ENCODE data around the gene DOCK9.
"Not testable (repeated sequence)": the region's sequence is repeated elsewhere in the genome, so short reads cannot be mapped to it uniquely, and the experiment has no call there.

Gene DOCK9

DNA sequence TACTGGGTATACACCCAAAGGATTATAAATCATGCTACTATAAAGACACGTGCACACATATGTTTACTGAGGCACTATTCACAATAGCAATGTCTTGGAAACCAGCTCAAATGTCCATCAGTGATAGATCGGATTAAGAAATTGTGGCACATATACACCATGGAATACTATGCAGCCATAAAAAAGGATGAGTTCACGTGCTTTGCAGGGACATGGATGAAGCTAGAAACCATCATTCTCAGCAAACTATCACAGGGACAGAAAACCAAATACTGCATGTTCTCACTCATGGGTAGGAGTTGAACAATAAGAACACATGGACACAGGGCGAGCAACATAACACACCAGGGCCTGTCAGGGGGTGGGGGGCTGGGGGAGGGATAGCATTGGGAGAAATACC, 223.4 kb downstream of the DOCK9 start:
- H3K23ac ChIP-seq (ENCODE audit: low read length); H4K8ac ChIP-seq (ENCODE audit: low read depth, low read length); H4K12ac ChIP-seq (ENCODE audit: low read depth, low read length); H2BK12ac ChIP-seq (ENCODE audit: low read length); H3K79me2 ChIP-seq (ENCODE audit: control insufficient read depth, insufficient read depth, low read length, poor library complexity); H3K27ac ChIP-seq (ENCODE audit: low read depth, low read length); H3K27me3 ChIP-seq (ENCODE audit: insufficient read depth, low read length); H2AK5ac ChIP-seq (ENCODE audit: low read length); H2BK5ac ChIP-seq (ENCODE audit: low read depth, low read length, poor library complexity); H2BK120ac ChIP-seq (ENCODE audit: insufficient read depth, low read length, poor library complexity); H3K9me3 ChIP-seq (ENCODE audit: insufficient read depth, low read depth, low read length); H3K4ac ChIP-seq (ENCODE audit: low read depth, low read length); H4K91ac ChIP-seq (ENCODE audit: low read depth, low read length); H3K4me2 ChIP-seq (ENCODE audit: low read length); H3K9ac ChIP-seq (ENCODE audit: low read length); H3K79me1 ChIP-seq (ENCODE audit: low read length); DNase-seq; H2AFZ ChIP-seq (ENCODE audit: insufficient read depth, low read length, poor library complexity); H3K4me3 ChIP-seq (ENCODE audit: low read depth, low read length); H3K18ac ChIP-seq (ENCODE audit: low read length); H3K36me3 ChIP-seq (ENCODE audit: control insufficient read depth in 1 of 2, insufficient read depth in 2 of 2, low read length in 2 of 2); H3K14ac ChIP-seq (ENCODE audit: low read length): not testable (repeated sequence)
- WGBS (ENCODE audit: extremely low coverage, insufficient coverage, insufficient read length): no CpG with 5 or more reads among the region's 4 CpGs
- peaks cover 21 to 22% of the 10 kb centered on the region in 2 experiments for H3K4me1 ChIP-seq (ENCODE audit: control insufficient read depth in 1 of 2, insufficient read depth in 2 of 2, low read length in 2 of 2)

DNA sequence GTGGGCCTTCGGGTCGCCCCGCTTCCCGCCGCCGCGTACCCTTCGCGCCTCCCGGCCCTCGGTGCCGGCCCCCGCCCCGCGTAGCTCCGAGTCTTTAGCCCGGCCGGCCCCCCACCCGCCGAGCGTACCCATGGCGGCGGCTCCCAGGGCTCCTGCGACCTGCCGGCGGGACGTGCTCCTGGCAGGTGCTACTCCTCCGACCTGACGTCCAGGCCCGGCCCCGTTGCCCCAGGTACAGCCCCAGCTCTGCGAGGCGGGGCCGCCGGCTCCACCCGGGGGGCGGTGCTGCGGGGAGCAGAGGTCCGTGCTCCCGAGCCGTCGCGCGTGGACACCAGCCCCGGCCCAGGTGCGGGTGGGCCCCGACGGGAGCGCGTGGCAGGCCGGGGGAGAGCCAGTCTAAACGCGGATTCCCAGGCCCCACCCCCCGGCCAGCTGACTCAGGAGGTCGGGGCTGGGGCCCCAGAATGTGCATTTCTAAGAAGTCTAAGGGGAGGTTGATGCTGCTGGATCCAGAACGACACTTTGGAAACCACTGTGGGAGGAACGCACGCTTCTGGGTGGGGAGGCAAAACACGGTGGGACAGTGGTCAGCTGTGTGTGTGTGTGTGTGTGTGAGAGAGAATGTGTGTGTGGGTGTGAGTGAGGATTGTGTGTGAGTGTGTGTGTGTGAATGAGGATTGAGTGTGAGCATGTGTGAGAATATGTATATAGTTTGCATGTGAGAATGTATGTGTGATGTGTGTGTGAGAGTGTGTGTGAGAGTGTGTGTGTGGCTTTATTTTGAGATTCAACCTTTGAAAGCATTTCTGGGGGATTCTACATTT, 225.2 kb downstream of the DOCK9 start, which contains the start of gene SLC15A1:
Gene SLC15A1, minus strand, starts transcription at position 206 of the 824 bp plus-strand sequence. Its CDS starts 74 bp downstream, at position 132.
- no CpG with 5 or more reads among the region's 59 CpGs for WGBS (ENCODE audit: extremely low coverage, insufficient coverage, insufficient read length)
- H3K18ac ChIP-seq (ENCODE audit: low read length): peak within 1 kb of the TSS; percentile 53
- H2BK5ac ChIP-seq (ENCODE audit: low read depth, low read length, poor library complexity): no peak within 1 kb of the TSS

DNA sequence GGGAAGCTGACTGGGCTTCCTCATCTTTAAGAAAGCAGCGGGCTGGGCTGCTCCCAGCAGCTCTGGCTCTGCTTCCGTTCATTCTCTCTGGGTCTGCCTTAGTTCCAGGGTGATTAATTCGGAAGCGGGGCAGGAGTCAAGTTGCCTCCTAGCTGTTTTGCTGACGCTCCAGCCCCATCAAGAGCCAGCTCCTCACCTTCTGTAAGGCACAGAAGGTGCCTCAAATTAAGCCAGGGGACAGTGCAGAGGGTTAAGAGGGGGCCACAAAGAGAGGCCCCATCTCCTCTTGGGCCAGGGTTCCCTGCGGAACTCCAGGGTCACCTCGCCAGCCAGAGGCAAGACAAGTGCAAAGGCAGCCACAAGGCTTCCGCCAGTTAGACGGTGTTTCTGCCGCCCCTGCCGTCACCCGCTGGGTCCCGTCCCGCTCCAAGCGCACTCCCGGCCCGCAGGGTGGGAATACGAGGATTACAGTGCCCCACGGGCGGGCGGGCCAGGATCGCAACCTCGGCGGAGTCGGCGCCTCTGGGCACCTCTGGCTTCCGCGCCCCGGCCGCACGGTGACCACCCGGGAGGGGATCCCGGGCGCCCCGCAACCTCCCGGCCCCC, 225.9 kb downstream of the DOCK9 start:
- no peak overlapping the region for H2AK5ac ChIP-seq (ENCODE audit: low read length)
- peaks cover 16 to 22% of the 10 kb centered on the region in 2 experiments for H3K4me1 ChIP-seq (ENCODE audit: control insufficient read depth in 1 of 2, insufficient read depth in 2 of 2, low read length in 2 of 2)
- H3K4me2 ChIP-seq (ENCODE audit: low read length): peak overlapping the region; percentile 95
- peak overlapping the region; percentile 39 for H2BK12ac ChIP-seq (ENCODE audit: low read length)
- no peaks in the 10 kb centered on the region for H3K79me1 ChIP-seq (ENCODE audit: low read length)
- no peak overlapping the region for H4K91ac ChIP-seq (ENCODE audit: low read depth, low read length)
- H2BK5ac ChIP-seq (ENCODE audit: low read depth, low read length, poor library complexity): no peak overlapping the region
- H3K27me3 ChIP-seq (ENCODE audit: insufficient read depth, low read length): peaks cover 3% of the 10 kb centered on the region
- H2AFZ ChIP-seq (ENCODE audit: insufficient read depth, low read length, poor library complexity): peak overlapping the region; percentile 20
- DNase-seq: peak in 1 of 2 donors; percentile 34
- H3K4me3 ChIP-seq (ENCODE audit: low read depth, low read length): peak overlapping the region; percentile 67
- H3K9me3 ChIP-seq (ENCODE audit: insufficient read depth, low read depth, low read length): peaks cover 2% of the 10 kb centered on the region
- no peak overlapping the region for H3K14ac ChIP-seq (ENCODE audit: low read length)
- H3K27ac ChIP-seq (ENCODE audit: low read depth, low read length): no peak overlapping the region
- no peak overlapping the region for H3K4ac ChIP-seq (ENCODE audit: low read depth, low read length)
- H3K23ac ChIP-seq (ENCODE audit: low read length): peak overlapping the region; percentile 24
- no peak overlapping the region for H4K12ac ChIP-seq (ENCODE audit: low read depth, low read length)
- peak overlapping the region; percentile 61 for H3K9ac ChIP-seq (ENCODE audit: low read length)
- H2BK120ac ChIP-seq (ENCODE audit: insufficient read depth, low read length, poor library complexity): no peak overlapping the region
- peak overlapping the region; percentile 53 for H3K18ac ChIP-seq (ENCODE audit: low read length)
- peaks cover 1% of the 10 kb centered on the region for H3K79me2 ChIP-seq (ENCODE audit: control insufficient read depth, insufficient read depth, low read length, poor library complexity)
- no peaks in the 10 kb centered on the region for H3K36me3 ChIP-seq (ENCODE audit: control insufficient read depth in 1 of 2, insufficient read depth in 2 of 2, low read length in 2 of 2)
- no peak overlapping the region for H4K8ac ChIP-seq (ENCODE audit: low read depth, low read length)
- WGBS (ENCODE audit: extremely low coverage, insufficient coverage, insufficient read length): no CpG with 5 or more reads among the region's 36 CpGs

More for the DNA sequence above, 225.2 kb downstream of the DOCK9 start, which contains the start of gene SLC15A1:
- Histone ChIP-seq H2BK12ac (ENCODE audit: low read length) (peak within 1 kb of the TSS; percentile 39), H3K4me2 (ENCODE audit: low read length) (peak within 1 kb of the TSS; percentile 95), H2BK120ac (ENCODE audit: insufficient read depth, low read length, poor library complexity) (no peak within 1 kb of the TSS), H2AK5ac (ENCODE audit: low read length) (no peak within 1 kb of the TSS), H3K36me3 (ENCODE audit: control insufficient read depth in 1 of 2, insufficient read depth in 2 of 2, low read length in 2 of 2) (no peaks in the 10 kb centered on the region), H2AFZ (ENCODE audit: insufficient read depth, low read length, poor library complexity) (peak within 1 kb of the TSS; percentile 20), H3K4ac (ENCODE audit: low read depth, low read length) (no peak within 1 kb of the TSS), H4K12ac (ENCODE audit: low read depth, low read length) (no peak within 1 kb of the TSS), H3K79me2 (ENCODE audit: control insufficient read depth, insufficient read depth, low read length, poor library complexity) (peaks cover 1% of the 10 kb centered on the region), H3K27me3 (ENCODE audit: insufficient read depth, low read length) (peaks cover 3% of the 10 kb centered on the region), H4K91ac (ENCODE audit: low read depth, low read length) (peak within 1 kb of the TSS; percentile 3), H3K4me1 (ENCODE audit: control insufficient read depth in 1 of 2, insufficient read depth in 2 of 2, low read length in 2 of 2) (peaks cover 21 to 22% of the 10 kb centered on the region in 2 experiments), H3K79me1 (ENCODE audit: low read length) (no peaks in the 10 kb centered on the region), H3K9ac (ENCODE audit: low read length) (peak within 1 kb of the TSS; percentile 61), H3K9me3 (ENCODE audit: insufficient read depth, low read depth, low read length) (peaks cover 2% of the 10 kb centered on the region), H3K27ac (ENCODE audit: low read depth, low read length) (no peak within 1 kb of the TSS), H3K4me3 (ENCODE audit: low read depth, low read length) (peak within 1 kb of the TSS; percentile 67), H4K8ac (ENCODE audit: low read depth, low read length) (no peak within 1 kb of the TSS), H3K23ac (ENCODE audit: low read length) (peak within 1 kb of the TSS; percentile 24), H3K14ac (ENCODE audit: low read length) (no peak within 1 kb of the TSS)
- DNase-seq: no peak

DNA sequence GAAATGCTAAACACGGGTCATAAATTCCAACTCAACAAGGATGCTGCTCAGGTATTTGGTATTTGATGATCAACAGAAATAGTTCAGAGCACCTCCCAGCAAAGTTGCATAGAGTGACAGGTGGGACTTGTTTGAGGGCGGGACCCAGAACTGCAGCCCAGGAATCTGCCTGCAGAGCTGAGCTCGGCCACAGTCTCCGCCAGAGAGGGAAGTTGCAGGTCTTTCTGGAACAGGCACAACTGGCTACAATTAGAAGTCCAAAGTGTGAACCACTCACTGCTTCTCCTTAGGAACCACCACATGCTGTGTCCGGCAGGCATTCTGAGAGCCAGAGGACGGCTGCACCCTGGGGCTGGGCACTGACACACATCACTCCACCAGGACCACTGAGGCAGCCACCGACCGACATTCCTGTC, 226.5 kb downstream of the DOCK9 start:
- H2BK5ac ChIP-seq (ENCODE audit: low read depth, low read length, poor library complexity): no peak overlapping the region
- H3K79me2 ChIP-seq (ENCODE audit: control insufficient read depth, insufficient read depth, low read length, poor library complexity): peaks cover 1% of the 10 kb centered on the region
- no CpG with 5 or more reads among the region's 8 CpGs for WGBS (ENCODE audit: extremely low coverage, insufficient coverage, insufficient read length)
- no peak overlapping the region for H2AFZ ChIP-seq (ENCODE audit: insufficient read depth, low read length, poor library complexity)
- H4K8ac ChIP-seq (ENCODE audit: low read depth, low read length): no peak overlapping the region
- H4K12ac ChIP-seq (ENCODE audit: low read depth, low read length): no peak overlapping the region
- no peaks in the 10 kb centered on the region for H3K79me1 ChIP-seq (ENCODE audit: low read length)
- H3K4me2 ChIP-seq (ENCODE audit: low read length): peak overlapping the region; percentile 95
- no peak overlapping the region for H4K91ac ChIP-seq (ENCODE audit: low read depth, low read length)
- no peak overlapping the region for H3K23ac ChIP-seq (ENCODE audit: low read length)
- H3K9me3 ChIP-seq (ENCODE audit: insufficient read depth, low read depth, low read length): peaks cover 2% of the 10 kb centered on the region
- peaks cover 16 to 22% of the 10 kb centered on the region in 2 experiments for H3K4me1 ChIP-seq (ENCODE audit: control insufficient read depth in 1 of 2, insufficient read depth in 2 of 2, low read length in 2 of 2)
- no peak overlapping the region for H2BK12ac ChIP-seq (ENCODE audit: low read length)
- no peaks in the 10 kb centered on the region for H3K36me3 ChIP-seq (ENCODE audit: control insufficient read depth in 1 of 2, insufficient read depth in 2 of 2, low read length in 2 of 2)
- H3K4me3 ChIP-seq (ENCODE audit: low read depth, low read length): no peak overlapping the region
- H3K4ac ChIP-seq (ENCODE audit: low read depth, low read length): no peak overlapping the region
- H3K14ac ChIP-seq (ENCODE audit: low read length): no peak overlapping the region
- peak in 1 of 2 donors; percentile 25 for DNase-seq
- H3K27ac ChIP-seq (ENCODE audit: low read depth, low read length): no peak overlapping the region
- peaks cover 3% of the 10 kb centered on the region for H3K27me3 ChIP-seq (ENCODE audit: insufficient read depth, low read length)
- H3K18ac ChIP-seq (ENCODE audit: low read length): no peak overlapping the region
- no peak overlapping the region for H2AK5ac ChIP-seq (ENCODE audit: low read length)
- no peak overlapping the region for H3K9ac ChIP-seq (ENCODE audit: low read length)
- no peak overlapping the region for H2BK120ac ChIP-seq (ENCODE audit: insufficient read depth, low read length, poor library complexity)

All from trophoblast cell (in vitro differentiated cells and primary cell).